PC-9 (cell line): Measurements from ENCODE around the gene EPB41L4B. TPM values are rescaled to one million over a fixed set of nuclear protein-coding genes. Genes with fewer than 3 reads are reported as not detected.

ENCODE experiments used
- BruUV-seq: library from RNA; stranded (reverse); fragments of 400-500 nt; replicated peaks from 2 replicates; lab custom pipeline; 2021; lab: Mats Ljungman, UMichigan
- CTCF ChIA-PET: fragments of 300-600 bp; sonication (Branson Sonifier 250); formaldehyde crosslinking; loops from one replicate; lab custom pipeline; 2022; ENCODE audit warnings: antibody characterized with exemption; lab: Charles Lee
- POLR2A ChIA-PET: fragments of 300-600 bp; sonication (Branson Sonifier 250); formaldehyde crosslinking; loops from one replicate; lab custom pipeline; 2022; ENCODE audit warnings: antibody characterized with exemption; ENCODE audit not compliant: unreplicated experiment; lab: Charles Lee
- DNase-seq, 2 experiments: peaks; one replicate each; pipeline versions ENCODE4 v3.0.0 to v3.0.0-alpha.2; 2015 to 2022; ENCODE audit warnings: mixed read lengths in 1 of 2
- H2AFZ ChIP-seq: fragments of 200-600 bp; sonication (generic); 2 replicates; pipeline ENCODE4 v1.8.1; 2017; ENCODE audit warnings: antibody characterized with exemption
- H3F3A ChIP-seq: fragments of 200-600 bp; sonication (generic); 2 replicates; pipeline ENCODE4 v1.8.1; 2017; ENCODE audit warnings: antibody characterized with exemption, mild to moderate bottlenecking, low read depth; ENCODE audit not compliant: insufficient read depth
- H3K27ac ChIP-seq: fragments of 200-600 bp; sonication (generic); 2 replicates; pipeline ENCODE4 v1.6.1; 2016; ENCODE audit warnings: mixed run types
- H3K27me3 ChIP-seq: fragments of 200-600 bp; sonication (generic); 2 replicates; pipeline ENCODE4 v1.6.1; 2016; ENCODE audit warnings: low read depth, mixed run types; ENCODE audit not compliant: insufficient read depth
- H3K36me3 ChIP-seq: fragments of 200-600 bp; sonication (generic); 2 replicates; pipeline ENCODE4 v1.6.1; 2016; ENCODE audit warnings: low read depth, mixed run types
- H3K4me1 ChIP-seq: fragments of 200-600 bp; sonication (generic); replicated peaks from 2 replicates; pipeline ENCODE4 v1.6.1; 2016; ENCODE audit warnings: mixed run types; ENCODE audit not compliant: insufficient read depth
- H3K4me2 ChIP-seq: fragments of 200-600 bp; sonication (generic); 2 replicates; pipeline ENCODE4 v1.6.1; 2017; ENCODE audit warnings: mixed run types
- H3K4me3 ChIP-seq: fragments of 200-600 bp; sonication (generic); 2 replicates; pipeline ENCODE4 v1.6.1; 2016; ENCODE audit warnings: mixed run types
- H3K79me2 ChIP-seq: fragments of 200-600 bp; sonication (generic); 2 replicates; pipeline ENCODE4 v1.6.1; 2017; ENCODE audit warnings: low read depth, mixed run types
- H3K9me2 ChIP-seq: fragments of 200-600 bp; sonication (generic); 2 replicates; pipeline ENCODE4 v1.8.1; 2017; ENCODE audit warnings: mild to moderate bottlenecking; ENCODE audit not compliant: insufficient read depth
- H3K9me3 ChIP-seq: fragments of 200-600 bp; sonication (generic); 2 replicates; pipeline ENCODE4 v1.8.1; 2016; ENCODE audit warnings: low read depth; ENCODE audit not compliant: insufficient read depth
- H4K20me1 ChIP-seq: fragments of 200-600 bp; sonication (generic); 2 replicates; pipeline ENCODE4 v1.8.1; 2017; ENCODE audit not compliant: insufficient read depth
- EZH2 ChIP-seq: fragments of 200-600 bp; sonication (generic); IDR thresholded peaks from 2 replicates; pipeline ENCODE4 v1.8.0; 2017; ENCODE audit warnings: antibody characterized with exemption, low read depth
- intact Hi-C: fragments of 100-400 bp; cut with micrococcal nuclease; formaldehyde crosslinking; loops from one replicate; pipeline ENCODE4 v1.10.0; 2022; ENCODE audit not compliant: unreplicated experiment
- total RNA-seq: library from RNA; stranded (reverse); gene quantifications from 2 replicates; pipeline ENCODE4 v1.2.3, GENCODE V29; 2021
- TF ChIP-seq, protein P1 (sequence below): fragments of 200-600 bp; sonication (generic); conservative IDR thresholded peaks from 2 replicates; pipeline ENCODE4 v1.6.1; 2017; ENCODE audit warnings: mixed run types, antibody characterized with exemption, mild to moderate bottlenecking, moderate library complexity

The EPB41L4B gene
- total RNA-seq, 1 experiment from 2014 or later, result 4.2 TPM

DNA sequence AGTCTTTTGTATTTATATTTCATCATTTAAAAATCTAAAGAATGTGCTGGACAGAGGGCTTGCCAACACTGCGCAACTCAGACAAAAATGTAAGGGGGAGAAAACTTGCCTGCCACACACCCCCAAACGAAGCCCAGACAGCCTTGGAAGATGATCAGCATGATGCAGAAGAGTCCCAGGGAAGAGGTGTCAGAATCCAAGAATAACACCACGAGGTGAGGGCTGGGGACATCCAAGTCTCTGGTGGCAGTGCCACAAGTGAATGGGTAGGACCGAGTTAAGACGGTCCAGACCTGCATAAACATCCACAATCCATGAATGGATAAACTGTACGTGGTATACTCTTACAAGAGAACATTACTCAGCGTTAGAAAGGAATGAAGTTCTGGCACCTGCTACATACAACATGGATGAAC, 10.4 kb downstream of the EPB41L4B start:
- Histone ChIP-seq H3K9me2 (no peaks in the 10 kb centered on the region), H3K27me3 (no peaks in the 10 kb centered on the region), H3K4me2 (no peak overlapping the region), H3K36me3 (no peaks in the 10 kb centered on the region), H2AFZ (no peak overlapping the region), H3K4me3 (no peak overlapping the region), H4K20me1 (peaks cover 8% of the 10 kb centered on the region; the same call in 1 of the 2 replicates), H3F3A (peaks cover under 1% of the 10 kb centered on the region; the same call in 1 of the 2 replicates), H3K9me3 (no peaks in the 10 kb centered on the region), H3K79me2 (peaks cover 32% of the 10 kb centered on the region), H3K27ac (no peak overlapping the region), H3K4me1 (peaks cover 22% of the 10 kb centered on the region)
- ChIA-PET CTCF (interaction anchor here (0.6 kb wide), 1 partner anchor 102 kb away, joined by 3 read pairs; no protein-coding TSS in a partner anchor), POLR2A (no interaction called here)
- no peak for DNase-seq
- TF ChIP-seq EZH2, result no peak
- TF ChIP-seq, protein P1, sequence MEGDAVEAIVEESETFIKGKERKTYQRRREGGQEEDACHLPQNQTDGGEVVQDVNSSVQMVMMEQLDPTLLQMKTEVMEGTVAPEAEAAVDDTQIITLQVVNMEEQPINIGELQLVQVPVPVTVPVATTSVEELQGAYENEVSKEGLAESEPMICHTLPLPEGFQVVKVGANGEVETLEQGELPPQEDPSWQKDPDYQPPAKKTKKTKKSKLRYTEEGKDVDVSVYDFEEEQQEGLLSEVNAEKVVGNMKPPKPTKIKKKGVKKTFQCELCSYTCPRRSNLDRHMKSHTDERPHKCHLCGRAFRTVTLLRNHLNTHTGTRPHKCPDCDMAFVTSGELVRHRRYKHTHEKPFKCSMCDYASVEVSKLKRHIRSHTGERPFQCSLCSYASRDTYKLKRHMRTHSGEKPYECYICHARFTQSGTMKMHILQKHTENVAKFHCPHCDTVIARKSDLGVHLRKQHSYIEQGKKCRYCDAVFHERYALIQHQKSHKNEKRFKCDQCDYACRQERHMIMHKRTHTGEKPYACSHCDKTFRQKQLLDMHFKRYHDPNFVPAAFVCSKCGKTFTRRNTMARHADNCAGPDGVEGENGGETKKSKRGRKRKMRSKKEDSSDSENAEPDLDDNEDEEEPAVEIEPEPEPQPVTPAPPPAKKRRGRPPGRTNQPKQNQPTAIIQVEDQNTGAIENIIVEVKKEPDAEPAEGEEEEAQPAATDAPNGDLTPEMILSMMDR, result no peak
- intact Hi-C loops, result no loop called here
- no TSS peak for BruUV-seq

- CTCF ChIA-PET, result interaction anchor here (0.5 to 0.6 kb wide), 2 partner anchors 74 to 822 kb away, joined by 3 to 6 read pairs; no protein-coding TSS in a partner anchor
- peaks cover 12% of the 10 kb centered on the region for H3K4me1 ChIP-seq
- no peak for DNase-seq
Measured at GRCh38 chr9:109309282-109309681, 11.6 kb downstream of the EPB41L4B start.

GRCh38 chr9:109307380-109308240, 13.2 kb downstream of the EPB41L4B start:
- Histone ChIP-seq H2AFZ (no peak overlapping the region), H3K9me3 (no peaks in the 10 kb centered on the region), H3K27me3 (no peaks in the 10 kb centered on the region), H3K9me2 (no peaks in the 10 kb centered on the region), H3K79me2 (peaks cover 3% of the 10 kb centered on the region; the same call in 1 of the 2 replicates), H4K20me1 (0 out of 2 replicates have a peak, but pooled peaks cover 5% of the 10 kb centered on the region), H3K4me1 (no peaks in the 10 kb centered on the region), H3K4me2 (no peak overlapping the region), H3K27ac (no peak overlapping the region), H3K4me3 (no peak overlapping the region), H3K36me3 (no peaks in the 10 kb centered on the region), H3F3A (no peaks in the 10 kb centered on the region)
- intact Hi-C loops, result no loop called here
- TF ChIP-seq EZH2, result no peak
- TF ChIP-seq, protein P1, result no peak
- DNase-seq, result no peak
- ChIA-PET CTCF (no interaction called here), POLR2A (interaction anchor here (0.6 kb wide), 1 partner anchor 206 kb away, joined by 4 read pairs; no protein-coding TSS in a partner anchor)
- no TSS peak for BruUV-seq

More at GRCh38 chr9:109309282-109309681, 11.6 kb downstream of the EPB41L4B start:
- POLR2A ChIA-PET, result no interaction called here
- Histone ChIP-seq H3K9me3 (no peaks in the 10 kb centered on the region), H3K36me3 (no peaks in the 10 kb centered on the region), H3K4me3 (no peak overlapping the region), H3K27ac (no peak overlapping the region), H3K27me3 (no peaks in the 10 kb centered on the region), H3K9me2 (no peaks in the 10 kb centered on the region), H3K4me2 (no peak overlapping the region), H2AFZ (no peak overlapping the region), H4K20me1 (0 out of 2 replicates have a peak, but pooled peaks cover 5% of the 10 kb centered on the region), H3F3A (no peaks in the 10 kb centered on the region), H3K79me2 (peaks cover 20% of the 10 kb centered on the region; the same call in 1 of the 2 replicates)
- TF ChIP-seq, protein P1, result no peak
- no peak for TF ChIP-seq EZH2
- intact Hi-C loops, result no loop called here
- no TSS peak for BruUV-seq
